IMR-90 (cell line): Measurements from ENCODE around the gene DYNC2LI1. TPM values are rescaled to one million over a fixed set of nuclear protein-coding genes. Genes with fewer than 3 reads are reported as not detected.

Experiments used
- ATAC-seq: fragments of 200-7000 bp; cut with Tn5 transposase; 2 replicates; pipeline ENCODE4 v1.9.1; 2020; ENCODE audit warnings: low read depth, mild to moderate bottlenecking, moderate library complexity
- BruUV-seq: library from RNA; stranded (reverse); fragments of 400-500 nt; replicated peaks from 2 replicates; lab custom pipeline; 2021; lab: Mats Ljungman, UMichigan
- CTCF ChIA-PET: fragments of 300-600 bp; formaldehyde crosslinking; extraction: SDS; loops from one replicate; lab custom pipeline; 2021; ENCODE audit warnings: antibody characterized with exemption; lab: Yijun Ruan, JAX
- POLR2A ChIA-PET: fragments of 300-600 bp; sonication (Branson Sonifier 250); formaldehyde crosslinking; loops from one replicate; lab custom pipeline; 2022; ENCODE audit warnings: antibody characterized with exemption; ENCODE audit not compliant: unreplicated experiment; lab: Charles Lee
- DNase-seq: peaks from one replicate; pipeline ENCODE4 v3.0.0; 2013
- H2AFZ ChIP-seq: replicated peaks from 2 replicates; pipeline ENCODE3; 2013; ENCODE audit warnings: low read length, mild to moderate bottlenecking; ENCODE audit not compliant: poor library complexity
- H2AK5ac ChIP-seq: 2 replicates; pipeline ENCODE4 v1.6.1; 2013; ENCODE audit warnings: low read depth, low read length, inconsistent platforms
- H2AK9ac ChIP-seq: replicated peaks from 2 replicates; pipeline ENCODE3; 2013; ENCODE audit warnings: mild to moderate bottlenecking, low read depth, low read length, moderate library complexity; ENCODE audit not compliant: poor library complexity
- H2BK120ac ChIP-seq: 2 replicates; pipeline ENCODE4 v1.6.1; 2013; ENCODE audit warnings: low read depth, low read length, inconsistent platforms
- H2BK15ac ChIP-seq: 3 replicates; pipeline ENCODE4 v1.6.1; 2013; ENCODE audit warnings: low read depth, low read length, inconsistent platforms
- H2BK20ac ChIP-seq: 2 replicates; pipeline ENCODE4 v1.6.1; 2013; ENCODE audit warnings: low read depth, mild to moderate bottlenecking, inconsistent platforms, low read length, moderate library complexity
- H2BK5ac ChIP-seq: 2 replicates; pipeline ENCODE4 v1.6.1; 2013; ENCODE audit warnings: mild to moderate bottlenecking, low read depth, low read length, inconsistent platforms; ENCODE audit not compliant: poor library complexity, severe bottlenecking
- H3K14ac ChIP-seq: replicated peaks from 2 replicates; pipeline ENCODE4 v1.6.1; 2013; ENCODE audit warnings: low read depth, low read length, inconsistent platforms
- H3K18ac ChIP-seq: 2 replicates; pipeline ENCODE4 v1.6.1; 2013; ENCODE audit warnings: low read depth, low read length, control low read depth
- H3K23ac ChIP-seq: 2 replicates; pipeline ENCODE4 v1.6.1; 2013; ENCODE audit warnings: low read depth, low read length, inconsistent platforms
- H3K27ac ChIP-seq: 2 replicates; pipeline ENCODE4 v1.5.1; 2013; ENCODE audit warnings: mild to moderate bottlenecking, control low read depth, low read length; ENCODE audit not compliant: insufficient read depth
- H3K27me3 ChIP-seq: 2 replicates; pipeline ENCODE4 v1.6.1; 2013; ENCODE audit warnings: low read length; ENCODE audit not compliant: control insufficient read depth, insufficient read depth
- H3K36me3 ChIP-seq: 2 replicates; pipeline ENCODE4 v1.6.1; 2013; ENCODE audit warnings: low read length, mixed read lengths; ENCODE audit not compliant: control insufficient read depth, insufficient read depth
- H3K4ac ChIP-seq: 2 replicates; pipeline ENCODE4 v1.6.1; 2013; ENCODE audit warnings: low read depth, low read length, inconsistent platforms
- H3K4me1 ChIP-seq: 2 replicates; pipeline ENCODE4 v1.6.1; 2013; ENCODE audit warnings: low read length, mixed read lengths; ENCODE audit not compliant: control insufficient read depth, insufficient read depth
- H3K4me2 ChIP-seq: 2 replicates; pipeline ENCODE4 v1.6.1; 2013; ENCODE audit warnings: low read depth, mild to moderate bottlenecking, control low read depth, low read length, moderate library complexity
- H3K4me3 ChIP-seq: 2 replicates; pipeline ENCODE4 v1.5.1; 2013; ENCODE audit warnings: low read depth, mild to moderate bottlenecking, control low read depth, low read length, moderate library complexity; ENCODE audit not compliant: insufficient read depth
- H3K56ac ChIP-seq: 2 replicates; pipeline ENCODE4 v1.6.1; 2013; ENCODE audit warnings: low read length, inconsistent platforms; ENCODE audit not compliant: insufficient read depth; ENCODE audit errors: extremely low read depth
- H3K79me1 ChIP-seq, 2 experiments: 2 replicates each; pipeline ENCODE4 v1.6.1; 2013; ENCODE audit warnings: low read length in 2 of 2, inconsistent platforms in 1 of 2, low read depth in 1 of 2
- H3K9ac ChIP-seq: 2 replicates; pipeline ENCODE4 v1.6.1; 2013; ENCODE audit warnings: low read depth, low read length, control low read depth
- H3K9me1 ChIP-seq: 2 replicates; pipeline ENCODE4 v1.6.1; 2013; ENCODE audit warnings: low read length, inconsistent platforms; ENCODE audit not compliant: insufficient read depth
- H3K9me3 ChIP-seq: 2 replicates; pipeline ENCODE4 v1.6.1; 2013; ENCODE audit warnings: low read length; ENCODE audit not compliant: control insufficient read depth, insufficient read depth
- H4K20me1 ChIP-seq: 2 replicates; pipeline ENCODE4 v1.6.1; 2013; ENCODE audit warnings: low read length, inconsistent platforms; ENCODE audit not compliant: insufficient read depth
- H4K5ac ChIP-seq: 2 replicates; pipeline ENCODE4 v1.6.1; 2013; ENCODE audit warnings: mild to moderate bottlenecking, low read depth, low read length, control low read depth
- H4K8ac ChIP-seq, 2 experiments: 2 replicates each; pipeline ENCODE4 v1.6.1; 2013; ENCODE audit warnings: low read depth in 2 of 2, low read length in 2 of 2, control low read depth in 1 of 2, inconsistent platforms in 1 of 2
- H4K91ac ChIP-seq: 2 replicates; pipeline ENCODE4 v1.6.1; 2013; ENCODE audit warnings: low read depth, low read length, inconsistent platforms; ENCODE audit not compliant: insufficient read depth
- BHLHE40 ChIP-seq: fragments of 150-350 bp; IDR thresholded peaks from 2 replicates; pipeline ENCODE4 v1.6.1; 2016; ENCODE audit warnings: mild to moderate bottlenecking, low read depth, low read length
- CEBPB ChIP-seq: IDR thresholded peaks from 2 replicates; pipeline ENCODE4 v1.6.1; 2012; ENCODE audit warnings: low read depth, low read length, improper control_type of control experiment
- CHD1 ChIP-seq: IDR thresholded peaks from 2 replicates; pipeline ENCODE4 v1.6.1; 2012; ENCODE audit warnings: low read depth, low read length, improper control_type of control experiment
- CTCF ChIP-seq: conservative IDR thresholded peaks from 2 replicates; pipeline ENCODE4 v1.5.1; 2012; ENCODE audit warnings: mild to moderate bottlenecking, low read depth, low read length, improper control_type of control experiment
- ELK1 ChIP-seq: fragments of 150-350 bp; IDR thresholded peaks from 2 replicates; pipeline ENCODE4 v1.6.1; 2016; ENCODE audit warnings: low read depth, mild to moderate bottlenecking, low read length, moderate library complexity, borderline replicate concordance
- FOS ChIP-seq: fragments of 150-350 bp; IDR thresholded peaks from 2 replicates; pipeline ENCODE4 v1.6.1; 2016; ENCODE audit warnings: low read depth, low read length
- MAFK ChIP-seq: IDR thresholded peaks from 2 replicates; pipeline ENCODE4 v1.6.1; 2012; ENCODE audit warnings: low read depth, low read length, improper control_type of control experiment
- MAZ ChIP-seq: IDR thresholded peaks from 2 replicates; pipeline ENCODE4 v1.6.1; 2012; ENCODE audit warnings: low read depth, mild to moderate bottlenecking, low read length, improper control_type of control experiment, moderate library complexity, borderline replicate concordance
- POLR2A ChIP-seq: IDR thresholded peaks from 2 replicates; pipeline ENCODE4 v1.6.1; 2012; ENCODE audit warnings: mild to moderate bottlenecking, low read depth, low read length
- RAD21 ChIP-seq: IDR thresholded peaks from 2 replicates; pipeline ENCODE4 v1.6.1; 2012; ENCODE audit warnings: low read length, improper control_type of control experiment
- RCOR1 ChIP-seq: IDR thresholded peaks from 2 replicates; pipeline ENCODE4 v1.6.1; 2012; ENCODE audit warnings: mild to moderate bottlenecking, low read length, improper control_type of control experiment; ENCODE audit not compliant: insufficient replicate concordance
- RFX5 ChIP-seq: IDR thresholded peaks from 2 replicates; pipeline ENCODE4 v1.8.0; 2012; ENCODE audit warnings: low read depth, mild to moderate bottlenecking, low read length, moderate library complexity
- SMC3 ChIP-seq: fragments of 150-350 bp; IDR thresholded peaks from 2 replicates; pipeline ENCODE4 v1.6.1; 2016; ENCODE audit warnings: low read depth, mild to moderate bottlenecking, antibody characterized with exemption, low read length, moderate library complexity
- USF2 ChIP-seq: fragments of 150-350 bp; IDR thresholded peaks from 2 replicates; pipeline ENCODE4 v1.6.1; 2017; ENCODE audit warnings: mild to moderate bottlenecking, antibody characterized with exemption, low read length, low read depth
- whole genome bisulfite sequencing, 2 experiments: methylation state at CpG; one replicate each; pipeline versions ENCODE4 v1.1.5 to v1.1.7; 2013; ENCODE audit warnings: missing lambda C conversion rate in 2 of 2; ENCODE audit not compliant: insufficient read length in 1 of 2; ENCODE audit errors: extremely low coverage in 2 of 2; 5-methylcytosine and 5-hydroxymethylcytosine counted together
- dilution Hi-C: fragments of 300-500 bp; cut with HindIII; formaldehyde crosslinking; loops from one replicate; pipeline ENCODE4 v1.14.3; 2018; ENCODE audit warnings: low sequenced_read_pairs; ENCODE audit not compliant: unreplicated experiment
- in situ Hi-C: fragments of 300-500 bp; cut with MboI; formaldehyde crosslinking; loops from 3 replicates; pipeline ENCODE4 v1.14.3; 2019; ENCODE audit warnings: low sequenced_read_pairs, inconsistent platforms, mixed read lengths
- intact Hi-C: fragments of 100-400 bp; cut with micrococcal nuclease; formaldehyde crosslinking; loops from 2 replicates; pipeline ENCODE4 v1.10.0; 2022
- polyA plus RNA-seq, 3 experiments: library from polyadenylated mRNA; depleted of rRNA; stranded (reverse); fragments of >200 nt; gene quantifications; 2 replicates each; pipeline ENCODE4 v1.2.3, GENCODE V29; 2012; ENCODE audit warnings: low replicate concordance in 1 of 3
- total RNA-seq: library from RNA; depleted of rRNA; stranded (reverse); fragments of >200 nt; gene quantifications from 2 replicates; pipeline ENCODE4 v1.2.3, GENCODE V29; 2012

Gene DYNC2LI1
- total and polyA plus RNA-seq, 2 of the 4 experiments (the other 2 are of a cell fraction) = 5.2 to 10.4 TPM

GRCh38 chr2:43837033-43837432 lies 63.2 kb downstream of the DYNC2LI1 start:
- peaks cover 52% of the 10 kb centered on the region for H3K27me3 ChIP-seq
- ChIA-PET POLR2A (no interaction called here), CTCF (interaction anchor here (0.6 kb wide), 1 partner anchor 10 kb away, joined by 3 read pairs; no protein-coding TSS in a partner anchor)
- no peak overlapping the region for H3K56ac ChIP-seq
- no TSS peak for BruUV-seq
- in situ Hi-C loops (no loop called here), intact Hi-C loops (no loop called here), dilution Hi-C loops (no loop called here)
- TF ChIP-seq CEBPB (no peak), USF2 (no peak), MAFK (no peak), POLR2A (no peak), RFX5 (no peak), CTCF (no peak), FOS (no peak), BHLHE40 (no peak), CHD1 (no peak), RCOR1 (no peak), RAD21 (no peak), MAZ (no peak), SMC3 (no peak), ELK1 (no peak)
- H4K8ac ChIP-seq = no peak overlapping the region
- no CpG with 5 or more reads among the region's 4 CpGs for WGBS, 2 experiments
- H4K5ac ChIP-seq = no peak overlapping the region
- no peak overlapping the region for H2AFZ ChIP-seq
- no peaks in the 10 kb centered on the region for H3K79me1 ChIP-seq
- no peak overlapping the region for H2BK120ac ChIP-seq
- H2AK5ac ChIP-seq = no peak overlapping the region
- H4K91ac ChIP-seq = no peak overlapping the region
- H3K23ac ChIP-seq = no peak overlapping the region
- H3K9me1 ChIP-seq = no peaks in the 10 kb centered on the region
- H3K27ac ChIP-seq = no peak overlapping the region
- no peak overlapping the region for H2BK15ac ChIP-seq
- no peak overlapping the region for H3K18ac ChIP-seq
- H3K36me3 ChIP-seq = no peaks in the 10 kb centered on the region
- DNase-seq (no peak), ATAC-seq (no peak)
- no peak overlapping the region for H2BK5ac ChIP-seq
- H3K9ac ChIP-seq = no peak overlapping the region
- no peaks in the 10 kb centered on the region for H4K20me1 ChIP-seq
- no peak overlapping the region for H3K14ac ChIP-seq
- no peak overlapping the region for H3K4me2 ChIP-seq
- no peak overlapping the region for H3K4ac ChIP-seq
- H3K9me3 ChIP-seq = no peaks in the 10 kb centered on the region
- no peak overlapping the region for H3K4me3 ChIP-seq
- no peaks in the 10 kb centered on the region; the same call in 1 of the 2 replicates for H3K4me1 ChIP-seq
- no peak overlapping the region for H2BK20ac ChIP-seq
- no peak overlapping the region for H2AK9ac ChIP-seq
